SIG-M5 treated with dmso at 0.1 percent for 504 hours (cell line): ENCODE measurements around the gene ITPK1.
A peak's percentile ranks its signal among the peaks of the same experiment; 100 is the strongest.

ENCODE experiments used
- DNase-seq: peaks from one replicate; lab custom pipeline; 2025; ENCODE audit not compliant: unreplicated experiment; lab: John Stamatoyannopoulos, UW

Gene ITPK1

DNA sequence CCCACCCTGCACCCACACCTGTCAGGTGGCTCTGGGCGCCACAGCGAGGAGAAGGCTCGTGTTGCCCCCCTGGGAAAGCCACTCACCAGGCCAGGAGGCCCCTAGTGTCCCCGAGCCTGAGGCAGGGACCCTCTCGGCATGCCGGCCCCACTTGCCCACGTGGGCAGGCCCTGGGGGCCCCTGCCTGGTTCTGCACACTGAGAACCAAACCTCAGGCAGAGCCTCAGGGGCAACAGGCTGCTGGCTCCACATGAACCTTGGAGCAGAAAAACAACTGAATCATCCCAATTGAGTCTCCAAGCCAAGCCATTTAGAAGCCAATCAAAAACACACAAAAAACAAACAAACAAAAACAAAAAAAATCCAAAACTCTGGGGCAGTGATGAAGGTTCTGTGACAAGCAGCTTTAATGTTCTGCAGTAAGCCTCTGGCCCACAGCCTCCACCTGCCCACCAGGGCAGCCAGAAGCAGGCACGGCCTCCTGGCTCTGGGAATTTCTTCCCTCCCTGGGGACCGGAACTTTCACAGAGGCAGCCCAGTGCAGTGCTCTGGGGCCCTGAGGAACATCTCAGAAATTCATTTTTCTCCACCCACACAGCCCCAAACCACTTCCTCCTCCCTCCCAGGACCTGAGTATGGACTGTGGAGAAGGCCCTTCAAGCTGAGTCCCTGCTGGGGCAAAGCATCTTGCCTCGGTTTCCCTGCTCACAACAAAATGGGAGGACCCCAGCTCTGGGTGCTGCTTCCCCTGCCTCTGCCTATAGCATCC is 102.6 kb downstream of the ITPK1 start:
- DNase-seq, result peak; percentile 5

GRCh38 chr14:93012506-93012905 is 103.2 kb downstream of the ITPK1 start:
- DNase-seq, result no peak

DNA sequence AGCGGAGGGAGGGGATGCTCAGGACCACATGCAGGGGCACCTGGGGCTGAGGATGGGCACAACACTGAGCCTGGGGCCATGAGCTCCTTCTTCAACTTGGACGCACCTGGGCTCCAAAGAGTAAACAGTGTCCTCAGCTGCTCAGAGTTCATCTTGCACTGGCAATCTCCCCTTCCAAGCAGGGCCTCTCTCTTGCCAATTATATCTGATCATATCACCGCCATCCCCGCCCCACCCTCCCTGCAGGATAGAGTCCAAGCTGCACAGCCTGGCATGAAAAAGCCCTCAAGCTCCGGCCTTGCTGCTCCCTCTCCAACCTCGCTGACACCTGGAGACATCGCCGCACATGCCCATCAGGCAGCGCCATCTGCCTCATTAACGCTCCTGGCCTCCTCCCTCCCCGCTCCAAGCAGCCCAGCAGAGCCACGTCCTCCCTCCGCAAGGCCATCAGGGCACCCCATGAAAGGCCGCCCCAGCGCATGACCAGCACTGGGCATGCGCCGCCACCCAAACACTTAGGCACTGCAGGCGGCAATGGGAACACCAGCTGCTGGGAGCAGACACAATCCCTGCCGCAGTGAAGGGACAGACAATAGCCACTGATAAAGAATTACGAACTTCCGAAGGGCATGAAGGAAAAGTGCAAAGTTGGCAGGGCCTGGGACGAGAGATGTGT is 103.9 kb downstream of the ITPK1 start:
- no peak for DNase-seq

- DNase-seq, result no peak
Measured at GRCh38 chr14:93011141-93011529, 104.6 kb downstream of the ITPK1 start.

DNA sequence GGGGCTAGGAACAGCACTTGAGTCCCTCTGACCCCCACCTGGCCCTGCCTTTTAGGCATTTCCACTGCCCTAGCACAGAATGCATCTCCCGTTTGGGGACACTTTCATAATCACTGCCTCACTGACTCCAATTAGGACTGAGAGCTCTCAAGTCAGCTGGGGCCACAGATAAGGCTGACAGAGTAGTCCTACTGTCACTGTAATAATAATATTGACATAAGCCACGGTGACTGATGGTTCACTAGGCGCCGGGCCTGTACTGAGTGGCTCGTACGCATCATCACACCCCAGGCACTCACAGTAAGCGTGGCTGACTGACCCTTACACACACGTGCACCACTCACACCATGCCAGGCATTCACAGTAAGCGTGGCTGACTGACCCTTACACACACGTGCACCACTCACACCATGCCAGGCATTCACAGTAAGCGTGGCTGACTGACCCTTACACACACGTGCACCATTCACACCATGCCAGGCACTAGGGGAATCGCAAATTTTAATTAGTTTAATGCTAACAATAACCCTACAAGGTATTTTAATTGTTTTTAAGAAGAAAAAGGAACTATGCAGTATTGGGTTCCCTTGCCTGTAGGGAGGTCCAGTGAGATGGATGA is 105.1 kb downstream of the ITPK1 start:
- no peak for DNase-seq

- no peak for DNase-seq
Measured at GRCh38 chr14:93010130-93010499, 105.6 kb downstream of the ITPK1 start.

- DNase-seq, result no peak
Measured at GRCh38 chr14:93009471-93010129, 106.1 kb downstream of the ITPK1 start.

DNA sequence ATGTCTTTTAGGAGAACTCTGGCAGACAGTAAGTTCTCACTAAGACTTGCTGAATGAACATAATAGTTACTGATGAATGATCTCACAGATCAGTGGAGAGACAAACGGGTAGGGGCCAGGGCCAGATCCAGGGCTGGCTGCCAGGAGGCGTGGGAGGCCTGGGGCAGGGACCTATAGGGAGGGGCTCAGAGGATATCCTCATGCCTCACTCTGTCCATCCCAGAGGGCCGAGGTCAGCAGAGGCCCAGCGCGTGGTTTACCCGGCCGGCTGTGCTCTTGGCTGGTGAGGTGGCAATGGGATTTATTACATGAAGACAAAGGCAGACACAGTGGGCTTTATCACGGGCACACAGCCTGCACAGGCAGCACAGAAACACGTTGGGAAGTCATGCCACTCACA is 107.3 kb downstream of the ITPK1 start:
- DNase-seq, result no peak

DNA sequence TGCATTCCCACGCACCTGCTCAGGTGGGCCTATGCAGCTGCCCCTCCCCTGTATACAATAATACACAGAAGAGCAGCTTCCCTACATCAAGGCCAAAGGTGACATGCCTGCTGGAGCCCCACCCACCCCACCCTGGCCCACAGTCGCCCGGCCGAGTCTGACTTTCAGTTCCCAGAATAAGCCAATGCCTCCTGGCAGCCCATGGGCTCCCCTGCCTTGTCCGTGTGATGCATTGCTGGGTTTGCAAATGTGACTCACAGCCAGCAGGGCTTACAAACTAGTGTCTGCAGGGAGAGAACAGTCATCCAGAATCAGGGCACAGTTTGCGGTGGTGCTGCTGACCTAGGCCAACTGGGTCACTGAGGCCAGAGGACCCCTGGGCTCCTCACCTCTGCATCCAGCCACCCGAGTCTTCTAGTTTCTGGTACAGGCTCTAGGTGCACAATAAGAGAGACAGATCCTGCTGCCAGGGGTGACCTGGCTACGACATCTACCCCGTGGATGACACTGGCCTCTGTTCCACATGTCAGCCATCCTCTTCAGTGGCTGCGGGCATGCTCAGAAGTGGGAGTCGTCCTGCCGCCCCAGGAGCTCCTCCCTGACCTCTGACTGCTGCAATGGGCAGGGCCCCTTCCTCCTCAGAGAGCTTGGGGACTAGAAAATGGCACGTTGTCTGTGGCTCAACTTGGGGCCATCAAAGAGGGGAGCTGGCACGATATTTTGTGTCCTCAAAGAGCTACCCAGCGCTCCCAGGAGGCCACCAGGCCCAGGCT is 108.3 kb downstream of the ITPK1 start:
- peak; percentile 45 for DNase-seq

GRCh38 chr14:93006567-93007051 is 109.1 kb downstream of the ITPK1 start:
- no peak for DNase-seq

DNA sequence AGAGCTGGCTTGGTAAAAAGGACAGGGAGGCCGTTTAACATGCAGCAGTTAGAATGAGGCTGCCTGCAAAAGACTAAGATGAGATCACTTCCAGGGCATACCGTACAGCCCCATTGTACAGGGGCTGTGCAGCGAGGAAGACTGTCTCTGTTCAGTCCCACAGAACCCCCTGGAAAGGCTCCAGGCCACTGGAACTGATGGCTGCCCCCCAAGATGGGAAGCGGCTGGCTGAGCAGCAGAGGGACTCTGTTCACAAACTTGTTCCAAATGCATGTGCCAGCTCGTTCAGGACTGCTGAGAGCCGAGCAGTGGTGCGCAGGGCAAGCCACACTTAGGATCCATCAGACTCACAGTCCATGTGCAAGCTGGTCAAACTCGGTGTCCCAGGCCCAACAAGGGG is 109.9 kb downstream of the ITPK1 start:
- DNase-seq, result no peak

- no peak for DNase-seq
Measured at GRCh38 chr14:93005135-93005813, 110.5 kb downstream of the ITPK1 start.

DNA sequence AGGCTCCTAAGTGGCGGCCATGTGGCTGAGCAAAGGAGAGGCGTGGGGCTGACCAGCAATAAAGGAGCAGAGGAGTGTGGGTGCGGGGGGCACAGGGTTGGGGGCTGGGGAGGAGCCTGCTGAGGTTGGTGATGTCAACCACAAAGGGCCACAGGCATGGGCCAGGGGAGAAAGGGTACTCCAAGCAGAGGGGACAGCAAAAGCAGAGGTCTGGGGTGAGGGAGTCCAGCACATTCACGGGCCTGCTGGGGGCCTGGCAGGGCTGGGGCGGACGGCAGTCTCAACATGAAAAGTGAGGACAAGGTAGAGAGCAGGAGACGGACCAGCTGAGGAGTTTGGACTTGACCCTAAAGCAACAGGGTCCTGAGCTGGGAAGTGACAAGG is 111.0 kb downstream of the ITPK1 start:
- no peak for DNase-seq

DNA sequence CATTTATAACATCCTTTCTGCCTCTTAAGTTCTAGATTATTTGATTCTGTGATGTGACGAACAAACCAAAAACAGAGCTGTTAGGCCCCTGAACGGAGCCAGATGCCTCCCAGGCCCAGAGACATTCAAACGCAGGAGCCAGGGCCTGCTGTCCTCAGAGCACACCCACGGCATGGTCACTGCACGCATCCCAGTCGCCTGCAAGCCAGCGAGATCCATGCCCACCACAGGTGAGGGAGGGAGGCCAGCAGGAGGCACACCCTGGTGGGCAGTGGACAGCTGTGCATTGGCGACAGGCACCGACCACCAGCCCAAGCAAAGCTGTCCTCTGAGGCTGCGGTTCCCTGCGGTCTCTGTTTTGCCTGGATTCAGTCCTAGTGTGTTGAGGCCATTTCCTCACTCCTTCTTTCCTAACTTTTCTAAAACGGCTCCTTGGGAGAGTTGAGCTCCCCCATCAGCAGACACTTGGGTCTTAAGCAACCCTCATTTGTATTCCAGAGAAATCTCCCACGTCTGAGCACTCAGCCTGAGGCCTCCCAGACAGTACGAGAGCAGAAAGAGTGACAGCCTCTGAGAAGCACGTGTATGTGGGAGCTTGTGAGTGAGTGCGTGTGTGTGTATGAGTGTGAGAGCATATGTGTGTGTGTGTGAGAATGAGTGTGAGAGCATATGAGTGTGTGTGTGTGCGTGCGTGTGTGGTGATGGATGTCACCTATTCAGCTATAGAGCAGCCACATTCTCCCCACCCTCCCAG is 111.6 kb downstream of the ITPK1 start:
- DNase-seq, result no peak

GRCh38 chr14:93002851-93003298 is 112.8 kb downstream of the ITPK1 start:
- DNase-seq, result no peak

- DNase-seq, result no peak
Measured at GRCh38 chr14:93002049-93002448, 113.7 kb downstream of the ITPK1 start.

- DNase-seq, result no peak
Measured at GRCh38 chr14:92998946-92999345, 116.8 kb downstream of the ITPK1 start.

DNA sequence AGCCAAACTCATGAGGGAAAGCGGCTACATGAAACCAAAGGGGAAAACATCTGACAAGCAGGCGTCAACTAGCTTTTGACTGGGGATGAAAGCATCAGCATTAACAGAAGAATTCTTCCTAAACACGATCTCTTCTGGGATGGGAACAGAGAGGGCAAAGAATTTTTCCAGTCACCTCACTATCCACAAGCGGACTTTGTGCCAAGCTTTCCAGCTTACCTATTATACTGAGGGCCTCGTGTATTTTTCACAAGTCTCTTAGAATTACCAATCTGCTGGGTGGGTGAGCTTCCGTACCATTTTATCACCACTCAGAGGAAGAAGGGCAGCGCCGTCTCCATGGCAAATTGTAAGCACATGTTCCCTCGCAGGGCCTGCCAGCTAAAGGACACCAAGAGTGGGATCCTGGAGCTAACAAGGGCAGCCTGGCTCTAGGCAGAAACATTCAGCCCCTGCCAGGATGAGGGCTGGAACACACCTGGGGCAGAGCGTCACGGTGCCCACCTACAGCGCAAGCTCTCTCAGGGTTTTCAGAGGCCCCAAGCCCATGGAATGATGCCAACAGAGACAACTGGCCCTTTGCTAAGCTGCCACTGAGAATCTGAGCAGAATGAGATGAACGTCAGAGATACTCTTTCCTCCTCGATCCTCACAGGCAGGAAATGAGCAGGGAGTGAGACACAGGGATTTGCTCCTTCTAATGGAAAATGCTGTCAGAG is 118.2 kb downstream of the ITPK1 start:
- no peak for DNase-seq

- DNase-seq, result no peak
Measured at GRCh38 chr14:92995620-92996019, 120.1 kb downstream of the ITPK1 start.
